GM23338 (cell line): ENCODE data around the gene SMIM13. TPM values are rescaled to one million over a fixed set of nuclear protein-coding genes. Genes with fewer than 3 reads are reported as not detected.
A peak's percentile ranks its signal among the peaks of the same experiment; 100 is the strongest.

ENCODE experiments used
- ATAC-seq: fragments of 200-7000 bp; cut with Tn5 transposase; 3 replicates; pipeline ENCODE4 v1.9.1; 2020
- DNase-seq: peaks from one replicate; pipeline ENCODE4 v3.0.0-alpha.2; 2015; ENCODE audit warnings: low spot score
- H2AFZ ChIP-seq: fragments of 200-600 bp; sonication (generic); 2 replicates; pipeline ENCODE4 v1.8.0; 2016; ENCODE audit warnings: antibody characterized with exemption, mild to moderate bottlenecking, moderate library complexity
- H3F3A ChIP-seq: fragments of 200-600 bp; sonication (generic); replicated peaks from 2 replicates; pipeline ENCODE4 v1.8.0; 2017; ENCODE audit warnings: antibody characterized with exemption, mixed run types, low read depth
- H3K27ac ChIP-seq: fragments of 200-600 bp; sonication (generic); 2 replicates; pipeline ENCODE4 v1.6.1; 2016; ENCODE audit warnings: low read depth
- H3K27me3 ChIP-seq: fragments of 200-600 bp; sonication (generic); 2 replicates; pipeline ENCODE4 v1.8.0; 2016; ENCODE audit warnings: mild to moderate bottlenecking, mixed run types, moderate library complexity; ENCODE audit not compliant: insufficient read depth
- H3K36me3 ChIP-seq: fragments of 200-600 bp; sonication (generic); 2 replicates; pipeline ENCODE4 v1.8.0; 2016; ENCODE audit warnings: mild to moderate bottlenecking; ENCODE audit not compliant: insufficient read depth
- H3K4me1 ChIP-seq: fragments of 200-600 bp; sonication (generic); 2 replicates; pipeline ENCODE4 v1.8.0; 2016; ENCODE audit warnings: mild to moderate bottlenecking, moderate library complexity; ENCODE audit not compliant: insufficient read depth
- H3K4me2 ChIP-seq: fragments of 200-600 bp; sonication (generic); 2 replicates; pipeline ENCODE4 v1.7.1; 2017; ENCODE audit warnings: mixed run types
- H3K4me3 ChIP-seq: fragments of 200-600 bp; sonication (generic); 2 replicates; pipeline ENCODE4 v1.6.1; 2016; ENCODE audit warnings: mixed run types
- H3K79me2 ChIP-seq: fragments of 200-600 bp; sonication (generic); replicated peaks from 2 replicates; pipeline ENCODE4 v1.8.0; 2017; ENCODE audit warnings: mild to moderate bottlenecking; ENCODE audit not compliant: insufficient read depth
- H3K9me2 ChIP-seq: fragments of 200-600 bp; sonication (generic); 2 replicates; pipeline ENCODE4 v1.8.0; 2017; ENCODE audit not compliant: insufficient read depth
- H4K20me1 ChIP-seq: fragments of 200-600 bp; sonication (generic); replicated peaks from 2 replicates; pipeline ENCODE4 v1.8.0; 2017; ENCODE audit warnings: mild to moderate bottlenecking; ENCODE audit not compliant: insufficient read depth
- H3K27ac Mint-ChIP-seq: 2 replicates; pipeline ENCODE4 v1.8.0; 2020; ENCODE audit warnings: inconsistent platforms, mild to moderate bottlenecking, moderate library complexity, mixed read lengths
- H3K27me3 Mint-ChIP-seq: 3 replicates; pipeline ENCODE4 v1.8.0; 2022; ENCODE audit warnings: low read depth, mild to moderate bottlenecking, moderate library complexity, mixed read lengths, inconsistent platforms; ENCODE audit not compliant: insufficient read depth, poor library complexity
- H3K36me3 Mint-ChIP-seq: 3 replicates; pipeline ENCODE4 v1.8.0; 2021; ENCODE audit warnings: low read depth, mild to moderate bottlenecking, inconsistent platforms, moderate library complexity, mixed read lengths
- H3K4me1 Mint-ChIP-seq: 3 replicates; pipeline ENCODE4 v1.8.0; 2020; ENCODE audit warnings: mild to moderate bottlenecking, inconsistent platforms, mixed read lengths
- H3K4me3 Mint-ChIP-seq: 3 replicates; pipeline ENCODE4 v1.8.0; 2021; ENCODE audit warnings: moderate library complexity, mild to moderate bottlenecking, inconsistent platforms, mixed read lengths
- H3K9me3 Mint-ChIP-seq: 3 replicates; pipeline ENCODE4 v1.8.0; 2020; ENCODE audit warnings: moderate library complexity, mild to moderate bottlenecking, inconsistent platforms, mixed read lengths
- CREB1 ChIP-seq: fragments of 250-450 bp; sonication (Bioruptor Pico); IDR thresholded peaks from 2 replicates; pipeline ENCODE4 v1.5.0; 2020; ENCODE audit warnings: low read depth, mild to moderate bottlenecking, moderate library complexity
- CTCF ChIP-seq, 2 experiments: fragments of 200-600 bp in 1 of 2; sonication (generic) in 1 of 2; conservative IDR thresholded peaks; 2 replicates each; pipeline versions ENCODE4 v1.5.1 to v1.6.1; 2016 to 2017; ENCODE audit warnings: antibody characterized with exemption in 2 of 2, low read depth in 2 of 2, mild to moderate bottlenecking in 2 of 2, moderate library complexity in 1 of 2
- EZH2phosphoT487 ChIP-seq: fragments of 200-600 bp; sonication (generic); IDR thresholded peaks from one replicate; pipeline ENCODE4 v1.8.1; 2018; ENCODE audit warnings: antibody characterized with exemption; ENCODE audit not compliant: unreplicated experiment
- JUNB ChIP-seq: IDR thresholded peaks from one replicate; pipeline ENCODE4 v1.6.1; 2016; ENCODE audit warnings: antibody characterized with exemption; ENCODE audit not compliant: unreplicated experiment
- NANOG ChIP-seq: IDR thresholded peaks from 2 replicates; pipeline ENCODE4 v1.6.1; 2016; ENCODE audit warnings: antibody characterized with exemption, borderline replicate concordance
- POLR2AphosphoS5 ChIP-seq: IDR thresholded peaks from 2 replicates; pipeline ENCODE4 v1.6.1; 2016; ENCODE audit warnings: antibody characterized with exemption, low read depth
- STAT1 ChIP-seq: IDR thresholded peaks from one replicate; pipeline ENCODE4 v1.6.1; 2016; ENCODE audit warnings: antibody characterized with exemption; ENCODE audit not compliant: unreplicated experiment
- ZNF114 ChIP-seq: fragments of 250-450 bp; sonication (Bioruptor Pico); IDR thresholded peaks from 2 replicates; pipeline ENCODE4 v1.5.0; 2020; ENCODE audit warnings: mild to moderate bottlenecking, moderate library complexity
- ZNF331 ChIP-seq: fragments of 250-450 bp; sonication (Bioruptor Pico); IDR thresholded peaks from 2 replicates; pipeline ENCODE4 v1.5.0; 2020; ENCODE audit warnings: low read depth, mild to moderate bottlenecking, moderate library complexity
- ZNF462 ChIP-seq: fragments of 250-450 bp; sonication (Bioruptor Pico); IDR thresholded peaks from 2 replicates; pipeline ENCODE4 v1.5.0; 2020; ENCODE audit warnings: mild to moderate bottlenecking, moderate library complexity
- long read RNA-seq: library from polyadenylated mRNA; unstranded; transcript quantifications from one replicate; pipeline ENCODE4 v2.0.0, GENCODE V29; 2020; ENCODE audit not compliant: unreplicated experiment
- polyA plus RNA-seq: library from polyadenylated mRNA; unstranded; fragments of >200 nt; fragmentation: Nextera tagmentation; extraction: Ambion mirVana; gene quantifications from 2 replicates; pipeline ENCODE4 v1.2.1, GENCODE V29; 2016
- total RNA-seq: library from RNA; depleted of rRNA; stranded (reverse); fragments of >200 nt; shearing (Covaris generic); gene quantifications from 2 replicates; pipeline ENCODE4 v1.2.3, GENCODE V29; 2014; rRNA removed
- TF ChIP-seq, protein P1 (sequence below): IDR thresholded peaks from one replicate; pipeline ENCODE4 v1.6.1; 2018; ENCODE audit warnings: antibody characterized with exemption; ENCODE audit not compliant: unreplicated experiment
- TF ChIP-seq, protein P2 (sequence below): IDR thresholded peaks from 2 replicates; pipeline ENCODE4 v1.6.1; 2016; ENCODE audit warnings: antibody characterized with exemption

The SMIM13 gene
- total RNA-seq (11.1 and 12.7 TPM in 2 replicates), polyA plus RNA-seq (7.2 and 7.3 TPM in 2 replicates)
- long read RNA-seq, full-length matches to known transcripts: 5 of 5 reads
- long read RNA-seq, partial matches to known transcripts: 0 of 5 reads
- long read RNA-seq, other reads (novel, unspliced or antisense): 0 of 5 reads

DNA sequence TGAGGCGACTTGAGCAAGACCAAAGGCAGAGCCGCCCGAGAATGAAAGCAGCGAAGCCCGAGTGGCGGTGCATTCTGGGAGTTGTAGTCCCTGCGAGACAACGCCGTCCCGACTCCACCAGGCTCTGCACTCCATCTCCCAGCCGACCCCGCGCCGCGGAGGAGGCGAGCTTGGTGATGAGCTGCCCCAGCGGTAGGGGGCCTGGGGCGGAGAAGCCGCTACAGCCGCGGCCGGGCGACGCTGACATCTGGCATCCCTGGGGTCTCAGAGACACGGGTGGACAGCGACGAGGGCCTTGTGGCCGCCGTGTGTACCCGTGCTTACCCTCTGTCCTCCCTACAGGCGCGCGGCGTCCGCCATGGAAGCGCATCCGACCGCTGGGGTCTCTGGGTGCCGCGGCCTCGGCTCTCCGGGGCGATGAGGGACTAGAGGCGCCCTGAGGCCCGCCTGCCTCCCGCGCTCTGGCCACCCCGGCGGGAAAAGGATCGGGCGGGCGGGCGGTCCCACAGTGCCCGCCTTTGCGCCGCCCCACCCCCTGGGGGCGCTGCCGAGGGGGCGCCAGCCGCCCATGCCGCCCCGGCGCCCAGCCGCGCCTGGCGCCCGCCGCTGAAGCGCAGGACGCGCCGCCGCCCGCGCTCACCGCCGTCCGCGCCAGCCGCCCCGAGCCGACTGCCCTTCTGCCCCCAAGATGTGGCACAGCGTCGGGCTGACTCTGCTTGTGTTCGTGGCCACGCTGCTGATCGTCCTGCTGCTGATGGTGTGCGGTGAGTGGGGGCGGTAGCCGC lies at the start of gene SMIM13:
SMIM13 (plus strand) TSS at position 209 of the 785 bp plus-strand sequence; CDS start at position 689, 480 bp downstream.
- no peaks in the 10 kb centered on the region for H3K9me2 ChIP-seq
- H3K79me2 ChIP-seq: peaks cover 47% of the 10 kb centered on the region
- H3F3A ChIP-seq: no peaks in the 10 kb centered on the region; the same call in 1 of the 2 replicates
- peaks cover 19% of the 10 kb centered on the region for H3K4me1 Mint-ChIP-seq
- H3K27me3 Mint-ChIP-seq: peaks cover 3% of the 10 kb centered on the region
- no peaks in the 10 kb centered on the region for H3K36me3 ChIP-seq
- TF ChIP-seq JUNB (no peak), ZNF462 (CRISPR knock-in tag) (no peak), ZNF331 (no peak), CREB1 (CRISPR knock-in tag) (peak; percentile 61), NANOG (no peak), EZH2phosphoT487 (no peak), ZNF114 (CRISPR knock-in tag) (no peak), CTCF (conservative IDR thresholded peaks at IDR 0.05; ENCODE audit: low read depth in 2 of 2) (peak in 1 of 2 experiments; percentile 47; a peak in 3 of 4 replicates), STAT1 (no peak), POLR2AphosphoS5 (peak; percentile 65)
- TF ChIP-seq, protein P1, sequence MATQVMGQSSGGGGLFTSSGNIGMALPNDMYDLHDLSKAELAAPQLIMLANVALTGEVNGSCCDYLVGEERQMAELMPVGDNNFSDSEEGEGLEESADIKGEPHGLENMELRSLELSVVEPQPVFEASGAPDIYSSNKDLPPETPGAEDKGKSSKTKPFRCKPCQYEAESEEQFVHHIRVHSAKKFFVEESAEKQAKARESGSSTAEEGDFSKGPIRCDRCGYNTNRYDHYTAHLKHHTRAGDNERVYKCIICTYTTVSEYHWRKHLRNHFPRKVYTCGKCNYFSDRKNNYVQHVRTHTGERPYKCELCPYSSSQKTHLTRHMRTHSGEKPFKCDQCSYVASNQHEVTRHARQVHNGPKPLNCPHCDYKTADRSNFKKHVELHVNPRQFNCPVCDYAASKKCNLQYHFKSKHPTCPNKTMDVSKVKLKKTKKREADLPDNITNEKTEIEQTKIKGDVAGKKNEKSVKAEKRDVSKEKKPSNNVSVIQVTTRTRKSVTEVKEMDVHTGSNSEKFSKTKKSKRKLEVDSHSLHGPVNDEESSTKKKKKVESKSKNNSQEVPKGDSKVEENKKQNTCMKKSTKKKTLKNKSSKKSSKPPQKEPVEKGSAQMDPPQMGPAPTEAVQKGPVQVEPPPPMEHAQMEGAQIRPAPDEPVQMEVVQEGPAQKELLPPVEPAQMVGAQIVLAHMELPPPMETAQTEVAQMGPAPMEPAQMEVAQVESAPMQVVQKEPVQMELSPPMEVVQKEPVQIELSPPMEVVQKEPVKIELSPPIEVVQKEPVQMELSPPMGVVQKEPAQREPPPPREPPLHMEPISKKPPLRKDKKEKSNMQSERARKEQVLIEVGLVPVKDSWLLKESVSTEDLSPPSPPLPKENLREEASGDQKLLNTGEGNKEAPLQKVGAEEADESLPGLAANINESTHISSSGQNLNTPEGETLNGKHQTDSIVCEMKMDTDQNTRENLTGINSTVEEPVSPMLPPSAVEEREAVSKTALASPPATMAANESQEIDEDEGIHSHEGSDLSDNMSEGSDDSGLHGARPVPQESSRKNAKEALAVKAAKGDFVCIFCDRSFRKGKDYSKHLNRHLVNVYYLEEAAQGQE: no peak
- TF ChIP-seq, protein P2, sequence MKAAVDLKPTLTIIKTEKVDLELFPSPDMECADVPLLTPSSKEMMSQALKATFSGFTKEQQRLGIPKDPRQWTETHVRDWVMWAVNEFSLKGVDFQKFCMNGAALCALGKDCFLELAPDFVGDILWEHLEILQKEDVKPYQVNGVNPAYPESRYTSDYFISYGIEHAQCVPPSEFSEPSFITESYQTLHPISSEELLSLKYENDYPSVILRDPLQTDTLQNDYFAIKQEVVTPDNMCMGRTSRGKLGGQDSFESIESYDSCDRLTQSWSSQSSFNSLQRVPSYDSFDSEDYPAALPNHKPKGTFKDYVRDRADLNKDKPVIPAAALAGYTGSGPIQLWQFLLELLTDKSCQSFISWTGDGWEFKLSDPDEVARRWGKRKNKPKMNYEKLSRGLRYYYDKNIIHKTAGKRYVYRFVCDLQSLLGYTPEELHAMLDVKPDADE: peak; percentile 88
- H3K27ac Mint-ChIP-seq: peak within 1 kb of the TSS; percentile 94
- H3K4me2 ChIP-seq: peak within 1 kb of the TSS; percentile 87
- DNase-seq: peak; percentile 99
- 0 out of 2 replicates have a peak, but pooled peaks cover 12% of the 10 kb centered on the region for H4K20me1 ChIP-seq
- H3K27me3 ChIP-seq: no peaks in the 10 kb centered on the region
- H3K36me3 Mint-ChIP-seq: peaks cover 3% of the 10 kb centered on the region; the same call in 2 of the 3 replicates
- H3K4me3 ChIP-seq: peak within 1 kb of the TSS; percentile 83
- peak; percentile 95 for ATAC-seq
- H3K27ac ChIP-seq: peak within 1 kb of the TSS; percentile 86
- H3K9me3 Mint-ChIP-seq: no peaks in the 10 kb centered on the region
- peak within 1 kb of the TSS; percentile 89 for H3K4me3 Mint-ChIP-seq
- H2AFZ ChIP-seq: peak within 1 kb of the TSS; percentile 94; the same call in 1 of the 2 replicates
- peaks cover 17% of the 10 kb centered on the region for H3K4me1 ChIP-seq
